Hepatocyte (in vitro differentiated cells): ENCODE measurements around the gene SPATA22.

Source experiments
- EZH2 ChIP-seq: fragments of 200-600 bp; sonication (generic); IDR thresholded peaks from 2 replicates; pipeline ENCODE4 v1.6.1; 2016; ENCODE audit warnings: antibody characterized with exemption, mild to moderate bottlenecking, borderline replicate concordance
- EZH2phosphoT487 ChIP-seq: fragments of 200-600 bp; sonication (generic); IDR thresholded peaks from one replicate; pipeline ENCODE4 v1.6.1; 2018; ENCODE audit warnings: antibody characterized with exemption, mild to moderate bottlenecking, low read depth, moderate library complexity; ENCODE audit not compliant: unreplicated experiment, severe bottlenecking
- TF ChIP-seq, protein P1 (sequence below): fragments of 200-600 bp; sonication (generic); IDR thresholded peaks from 2 replicates; pipeline ENCODE4 v1.5.1; 2016; ENCODE audit warnings: antibody characterized with exemption, mild to moderate bottlenecking; ENCODE audit not compliant: poor library complexity

GRCh38 chr17:3438368-3438767 lies 33.3 kb downstream of the SPATA22 start:
- TF ChIP-seq EZH2 (no peak), EZH2phosphoT487 (no peak)
- TF ChIP-seq, protein P1, sequence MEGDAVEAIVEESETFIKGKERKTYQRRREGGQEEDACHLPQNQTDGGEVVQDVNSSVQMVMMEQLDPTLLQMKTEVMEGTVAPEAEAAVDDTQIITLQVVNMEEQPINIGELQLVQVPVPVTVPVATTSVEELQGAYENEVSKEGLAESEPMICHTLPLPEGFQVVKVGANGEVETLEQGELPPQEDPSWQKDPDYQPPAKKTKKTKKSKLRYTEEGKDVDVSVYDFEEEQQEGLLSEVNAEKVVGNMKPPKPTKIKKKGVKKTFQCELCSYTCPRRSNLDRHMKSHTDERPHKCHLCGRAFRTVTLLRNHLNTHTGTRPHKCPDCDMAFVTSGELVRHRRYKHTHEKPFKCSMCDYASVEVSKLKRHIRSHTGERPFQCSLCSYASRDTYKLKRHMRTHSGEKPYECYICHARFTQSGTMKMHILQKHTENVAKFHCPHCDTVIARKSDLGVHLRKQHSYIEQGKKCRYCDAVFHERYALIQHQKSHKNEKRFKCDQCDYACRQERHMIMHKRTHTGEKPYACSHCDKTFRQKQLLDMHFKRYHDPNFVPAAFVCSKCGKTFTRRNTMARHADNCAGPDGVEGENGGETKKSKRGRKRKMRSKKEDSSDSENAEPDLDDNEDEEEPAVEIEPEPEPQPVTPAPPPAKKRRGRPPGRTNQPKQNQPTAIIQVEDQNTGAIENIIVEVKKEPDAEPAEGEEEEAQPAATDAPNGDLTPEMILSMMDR = no peak
